Stimulated activated CD4-positive, alpha-beta T cell treated with anti-CD3 and anti-CD28 coated beads, Interleukin-2, amount 100 ng/mL, for 4 hours (primary cell): ENCODE data around the gene IMMP2L.

Experiments
- DNase-seq: peaks from one replicate; pipeline ENCODE4 v3.0.0-alpha.2; 2020; ENCODE audit warnings: low read depth

Gene IMMP2L

GRCh38 chr7:111098926-111099250 lies 463.4 kb downstream of the IMMP2L start:
- no peak for DNase-seq

- DNase-seq = peak; percentile 55
Observed at GRCh38 chr7:111098011-111098925, 464.0 kb downstream of the IMMP2L start.

- no peak for DNase-seq
Observed at GRCh38 chr7:111096997-111097396, 465.3 kb downstream of the IMMP2L start.

DNA sequence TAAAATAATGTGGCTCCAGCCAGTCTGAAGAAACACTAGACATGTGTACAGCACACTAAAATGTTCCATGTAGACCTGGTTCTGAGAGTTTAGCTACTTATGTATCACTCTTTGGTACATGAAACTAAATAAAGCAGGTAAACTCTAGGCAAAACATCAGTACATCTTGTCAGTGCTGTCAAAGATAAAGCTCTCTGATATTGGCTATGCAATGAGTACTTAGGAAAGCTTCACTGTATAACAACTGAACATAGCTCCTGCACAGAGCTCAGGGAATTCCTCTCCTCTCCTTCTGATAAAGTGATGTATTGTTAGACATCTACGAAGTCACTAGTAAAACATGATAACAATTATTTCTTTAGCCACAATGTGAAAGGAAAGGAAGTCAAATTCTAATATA lies 467.9 kb downstream of the IMMP2L start:
- no peak for DNase-seq

DNA sequence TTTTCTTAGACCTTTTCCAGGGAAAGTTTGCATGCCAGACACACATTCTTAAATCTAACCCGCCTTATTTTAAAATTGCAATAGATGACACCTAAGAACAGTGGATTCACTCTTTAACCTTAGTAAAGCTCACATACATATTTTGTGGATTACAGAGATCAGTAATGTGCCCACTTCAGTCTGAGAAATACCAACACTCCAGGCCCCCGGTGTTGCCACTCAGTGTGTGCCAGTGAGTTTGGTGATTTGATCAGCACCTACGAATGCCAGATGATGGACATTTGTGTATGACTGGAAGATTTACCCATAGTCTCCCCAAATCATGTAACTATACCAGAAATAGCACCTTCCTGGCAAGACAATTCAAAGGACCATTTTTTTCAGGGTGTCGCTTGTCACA lies 468.8 kb downstream of the IMMP2L start:
- DNase-seq = no peak

DNA sequence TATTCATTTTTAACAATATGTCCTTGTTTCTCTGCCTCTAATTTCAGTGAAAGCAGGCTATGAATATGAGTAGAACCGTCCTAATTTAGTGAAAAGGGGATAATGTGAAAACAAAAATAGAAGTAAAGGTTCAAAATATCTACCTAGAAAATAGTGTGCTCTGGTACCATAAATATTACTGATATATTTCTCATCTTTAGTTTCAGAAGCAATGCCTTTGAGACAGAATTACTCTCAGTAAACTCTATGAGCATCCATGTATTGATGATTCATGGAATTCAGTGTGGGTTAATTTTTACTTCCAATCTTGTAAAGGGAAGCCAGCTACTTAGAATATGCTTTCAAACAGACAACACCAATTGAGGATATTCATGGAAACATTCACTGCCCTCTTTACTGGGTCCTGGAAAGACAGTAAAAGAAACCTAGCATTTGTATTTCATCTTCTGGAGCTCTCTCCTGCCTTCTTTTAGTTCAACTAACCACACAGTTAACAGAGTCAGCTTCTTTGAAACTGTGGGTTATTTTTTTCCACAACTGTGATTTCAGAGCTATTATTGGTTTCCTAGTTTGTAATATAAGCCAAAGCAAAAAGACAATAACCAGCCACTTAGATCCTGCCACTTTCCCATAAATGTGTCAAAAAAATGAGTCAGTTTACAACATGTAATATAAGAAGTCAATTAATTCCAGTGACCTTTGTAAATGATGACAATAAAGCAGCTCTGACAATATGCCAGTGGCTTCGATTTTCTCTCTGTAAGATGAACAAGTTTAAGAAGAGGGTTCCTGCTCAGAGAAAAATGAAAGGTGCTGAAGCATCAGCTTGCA lies 469.7 kb downstream of the IMMP2L start:
- DNase-seq = no peak

GRCh38 chr7:111091593-111092358 lies 470.5 kb downstream of the IMMP2L start:
- no peak for DNase-seq

DNA sequence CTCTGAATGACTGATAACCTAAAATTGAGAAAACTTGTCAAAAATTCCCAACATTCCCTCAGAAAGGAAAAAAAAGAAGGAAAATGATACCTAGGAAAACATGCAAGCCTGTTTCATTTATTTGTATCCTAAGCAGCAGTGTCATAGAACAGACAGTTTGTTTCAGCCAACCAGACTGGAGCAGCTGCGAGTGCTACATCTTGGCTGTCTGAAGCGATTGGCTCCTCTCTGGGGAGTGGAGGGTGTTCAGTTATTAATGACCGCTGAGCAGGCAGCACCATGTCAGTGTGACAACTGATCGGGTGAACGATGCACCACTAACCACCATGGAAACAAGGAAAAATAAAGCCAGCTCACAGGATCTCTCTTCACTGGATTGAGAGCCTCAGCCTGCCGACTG lies 471.4 kb downstream of the IMMP2L start, which contains the start of gene LRRN3:
Gene LRRN3 (plus strand): TSS at position 282 of the 400 bp plus-strand sequence. CDS start 31,646 bp downstream, outside the sequence.
- DNase-seq = peak; percentile 20

- no peak for DNase-seq
Observed at GRCh38 chr7:111089822-111090426, 472.4 kb downstream of the IMMP2L start.

DNA sequence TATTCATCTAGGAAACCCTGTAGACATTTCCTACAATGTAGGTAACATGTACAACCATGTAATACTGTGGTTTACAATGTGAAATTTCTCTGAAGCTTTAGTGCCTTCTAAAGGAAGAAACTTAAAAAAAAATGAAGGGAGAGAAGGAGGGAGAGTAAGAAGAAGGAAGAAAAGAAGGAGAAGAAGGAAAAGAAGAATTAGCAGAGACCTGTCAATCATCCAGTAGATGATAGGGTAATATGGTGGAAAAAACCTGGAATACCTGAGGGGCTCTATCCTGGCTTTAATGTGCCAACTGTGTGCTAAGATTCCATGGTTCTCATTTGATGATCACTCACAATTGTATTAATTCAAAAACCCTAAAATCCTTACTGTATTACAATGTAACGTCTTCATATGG lies 474.0 kb downstream of the IMMP2L start:
- no peak for DNase-seq

GRCh38 chr7:111086532-111086931 lies 475.8 kb downstream of the IMMP2L start:
- DNase-seq = peak; percentile 37

DNA sequence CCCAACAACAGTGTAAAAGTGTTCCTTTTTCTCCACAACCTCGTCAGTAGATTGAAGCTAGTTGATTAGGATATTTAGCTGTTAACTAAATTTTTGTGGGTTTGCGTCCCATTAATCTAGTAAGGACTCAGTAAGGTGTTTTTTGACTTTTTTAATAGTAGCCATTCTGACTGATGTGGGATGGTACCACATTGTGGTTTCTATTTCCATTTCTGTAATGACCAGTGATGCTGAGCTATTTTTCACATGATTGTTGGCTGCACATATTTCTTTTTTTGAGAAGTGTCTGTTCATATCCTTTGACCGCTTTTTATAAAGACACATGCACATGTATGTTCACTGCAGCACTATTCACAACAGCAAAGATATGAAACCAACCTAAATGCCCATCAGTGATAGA lies 476.9 kb downstream of the IMMP2L start:
- no peak for DNase-seq

DNA sequence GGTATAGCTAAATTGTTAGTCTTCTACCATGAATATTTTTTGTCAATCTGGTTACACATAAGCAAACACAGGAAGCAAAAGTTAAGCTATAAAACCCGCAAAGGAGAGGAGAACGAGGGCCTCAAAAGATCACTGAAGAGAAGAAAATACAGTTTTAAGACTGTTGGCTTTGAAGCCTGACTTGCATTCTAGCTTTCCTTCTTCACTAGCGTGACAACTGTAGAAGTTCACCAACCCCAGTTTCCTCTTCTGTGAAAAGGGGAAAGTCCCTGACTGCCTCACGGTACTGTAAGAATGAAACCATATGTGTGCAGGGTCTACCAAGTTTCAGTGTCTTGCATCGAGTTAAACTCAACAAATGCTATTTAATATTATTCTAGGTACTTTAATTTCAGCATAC lies 478.9 kb downstream of the IMMP2L start:
- peak; percentile 53 for DNase-seq

GRCh38 chr7:111082351-111082750 lies 479.9 kb downstream of the IMMP2L start:
- DNase-seq = no peak

DNA sequence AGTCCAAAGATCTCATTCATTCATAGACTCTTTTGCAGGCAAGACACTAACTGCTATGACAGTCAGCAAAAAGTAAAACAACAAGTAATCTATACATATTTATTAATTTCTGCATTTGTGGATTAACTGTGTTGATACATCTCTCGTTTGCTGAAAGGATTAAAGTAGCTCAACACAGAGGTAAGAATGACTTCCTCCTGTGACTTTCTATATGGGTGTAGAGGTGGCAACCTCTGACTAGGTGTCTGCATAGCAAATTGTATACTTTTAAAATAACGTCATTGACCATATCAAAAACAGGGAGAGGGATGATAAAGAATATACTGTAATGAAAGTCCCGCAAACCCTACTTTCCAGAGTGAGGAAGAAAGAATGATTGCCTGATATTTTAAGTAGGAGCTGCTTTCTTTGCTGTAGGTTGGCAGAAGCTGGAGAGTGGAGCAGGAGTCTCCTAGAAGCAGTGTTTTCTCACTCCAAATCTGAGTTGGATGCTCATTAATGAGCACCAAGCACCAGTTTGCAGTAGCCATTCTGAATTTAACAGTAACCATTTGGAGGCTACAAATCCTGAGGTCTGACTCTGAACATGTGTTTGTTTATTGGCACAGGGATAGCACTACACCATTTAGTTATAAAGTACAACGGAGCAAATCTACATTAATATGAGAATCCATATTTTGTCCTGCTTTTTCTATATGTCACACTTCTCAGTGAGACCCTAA lies 480.6 kb downstream of the IMMP2L start:
- no peak for DNase-seq

GRCh38 chr7:111080495-111081105 lies 481.7 kb downstream of the IMMP2L start:
- no peak for DNase-seq

- DNase-seq = no peak
Observed at GRCh38 chr7:111077001-111077400, 485.3 kb downstream of the IMMP2L start.

- DNase-seq = peak; percentile 17
Observed at GRCh38 chr7:111076205-111076604, 486.1 kb downstream of the IMMP2L start.

GRCh38 chr7:111075498-111075897 lies 486.8 kb downstream of the IMMP2L start:
- no peak for DNase-seq

- DNase-seq = no peak
Observed at GRCh38 chr7:111074748-111075146, 487.5 kb downstream of the IMMP2L start.
